Bronchial smooth muscle cell (primary cell): ENCODE measurements around the gene WDR12. TPM values are rescaled to one million over a fixed set of nuclear protein-coding genes. Genes with fewer than 3 reads are reported as not detected.

ENCODE experiments used
- total RNA-seq: library from RNA; depleted of rRNA; stranded (reverse); fragments of >200 nt; gene quantifications from 2 replicates; pipeline ENCODE4 v1.2.1, GENCODE V29; 2014

Gene WDR12
- 29.2 and 32.5 TPM in 2 replicates for total RNA-seq

DNA sequence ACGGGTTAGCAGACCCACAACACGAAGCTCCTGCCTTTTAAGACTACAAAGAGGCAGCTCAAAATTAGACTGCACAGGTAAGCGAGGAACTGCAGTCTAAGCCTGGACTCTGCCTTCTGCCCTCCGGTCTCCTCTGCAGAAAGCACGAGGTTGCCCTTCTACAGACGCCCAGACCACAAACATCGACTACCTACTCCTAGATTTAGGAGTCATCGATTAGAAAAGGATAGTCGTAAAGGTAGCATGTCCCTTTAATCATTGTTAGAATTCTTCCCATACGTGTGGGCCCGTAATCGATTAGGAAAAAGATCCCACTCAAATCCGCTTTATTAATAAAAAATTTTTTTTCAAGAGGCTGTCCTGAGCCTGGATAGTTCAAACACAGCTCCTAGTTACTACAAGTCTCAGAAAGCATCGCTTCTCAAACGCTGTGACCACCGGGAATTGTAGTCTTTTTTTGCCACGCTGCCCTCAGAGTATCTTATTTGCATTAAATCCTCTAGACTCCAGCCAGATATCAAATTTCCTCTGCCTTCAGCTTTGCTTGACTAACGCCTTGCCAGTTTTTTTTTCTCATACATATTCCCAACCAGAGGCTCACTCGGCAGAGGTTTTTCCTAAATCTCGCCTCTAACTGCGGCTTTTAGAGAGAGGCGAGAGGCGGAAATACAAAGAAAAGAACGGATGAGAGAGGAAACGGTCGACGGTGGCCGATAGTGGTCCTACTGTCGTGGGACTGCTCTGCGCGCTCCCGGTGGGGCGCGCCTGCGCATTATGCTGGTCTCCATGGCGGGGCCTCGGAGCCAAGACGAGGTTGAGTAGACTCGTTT lies at the start of gene WDR12, which contains the start of gene CARF:
WDR12 (minus strand) TSS at position 162 of the 830 bp plus-strand sequence. CDS start 197 bp downstream, outside the sequence.
CARF (plus strand) TSS at position 764 of the 830 bp plus-strand sequence. CDS start 29,628 bp downstream, outside the sequence.

GRCh38 chr2:202871300-202872141 lies 40.0 kb downstream of the WDR12 start, which contains the start of gene ICA1L:
Gene ICA1L (minus strand): TSS chr2:202871766. CDS start chr2:202829009, 42,757 bp downstream.

Other genes starting within 250 kb of the WDR12 start
- gene ICA1L, start 39.9 kb downstream of the WDR12 start, total RNA-seq: 2.2 and 2.6 TPM in 2 replicates
- 5.4 and 6.1 TPM in 2 replicates for gene CARF, start 602 bp upstream of the WDR12 start, total RNA-seq
- 25.9 and 28.2 TPM in 2 replicates for gene NBEAL1, start 103.2 kb upstream of the WDR12 start, total RNA-seq